GM23248 (cell line): ENCODE data around the gene IL2. TPM values are rescaled to one million over a fixed set of nuclear protein-coding genes. Genes with fewer than 3 reads are reported as not detected.

Experiments
- DNase-seq: peaks from one replicate; pipeline ENCODE4 v3.0.0-alpha.2; 2015
- H2AFZ ChIP-seq: fragments of 200-600 bp; sonication (generic); 2 replicates; pipeline ENCODE4 v1.6.1; 2016; ENCODE audit warnings: antibody characterized with exemption
- H3F3A ChIP-seq: fragments of 200-600 bp; sonication (generic); 2 replicates; pipeline ENCODE4 v1.6.1; 2016; ENCODE audit warnings: mild to moderate bottlenecking, antibody characterized with exemption, mixed run types; ENCODE audit not compliant: insufficient read depth
- H3K27ac ChIP-seq: fragments of 200-600 bp; sonication (generic); 2 replicates; pipeline ENCODE4 v1.5.1; 2016; ENCODE audit warnings: mild to moderate bottlenecking
- H3K27me3 ChIP-seq: fragments of 200-600 bp; sonication (generic); replicated peaks from 2 replicates; pipeline ENCODE4 v1.6.1; 2016; ENCODE audit warnings: mild to moderate bottlenecking; ENCODE audit not compliant: insufficient read depth
- H3K36me3 ChIP-seq: fragments of 200-600 bp; sonication (generic); 2 replicates; pipeline ENCODE4 v1.6.1; 2016; ENCODE audit warnings: low read depth, mild to moderate bottlenecking
- H3K4me1 ChIP-seq: fragments of 200-600 bp; sonication (generic); 2 replicates; pipeline ENCODE4 v1.6.1; 2016; ENCODE audit warnings: mild to moderate bottlenecking; ENCODE audit not compliant: insufficient read depth
- H3K4me2 ChIP-seq: fragments of 200-600 bp; sonication (generic); one replicate; pipeline ENCODE4 v1.6.1; 2016; ENCODE audit warnings: mild to moderate bottlenecking; ENCODE audit not compliant: unreplicated experiment
- H3K4me3 ChIP-seq: fragments of 200-600 bp; sonication (generic); 2 replicates; pipeline ENCODE4 v1.5.1; 2016; ENCODE audit warnings: mild to moderate bottlenecking
- H3K79me2 ChIP-seq: fragments of 200-600 bp; sonication (generic); 2 replicates; pipeline ENCODE4 v1.6.1; 2016; ENCODE audit warnings: mild to moderate bottlenecking; ENCODE audit not compliant: insufficient read depth
- H3K9ac ChIP-seq: fragments of 200-600 bp; sonication (generic); 2 replicates; pipeline ENCODE4 v1.6.1; 2016; ENCODE audit warnings: mild to moderate bottlenecking
- H3K9me2 ChIP-seq: fragments of 200-600 bp; sonication (generic); 2 replicates; pipeline ENCODE4 v1.6.1; 2016; ENCODE audit warnings: mixed run types, mild to moderate bottlenecking, moderate library complexity; ENCODE audit not compliant: insufficient read depth
- H3K9me3 ChIP-seq: fragments of 200-600 bp; sonication (generic); one replicate; pipeline ENCODE4 v1.6.1; 2017; ENCODE audit warnings: low read depth
- H4K20me1 ChIP-seq: fragments of 200-600 bp; sonication (generic); 2 replicates; pipeline ENCODE4 v1.6.0; 2016; ENCODE audit not compliant: insufficient read depth
- EZH2 ChIP-seq: fragments of 200-600 bp; sonication (generic); IDR thresholded peaks from 2 replicates; pipeline ENCODE4 v1.6.1; 2018; ENCODE audit warnings: antibody characterized with exemption, mild to moderate bottlenecking; ENCODE audit not compliant: insufficient read depth, poor library complexity, severe bottlenecking
- EZH2phosphoT487 ChIP-seq: fragments of 200-600 bp; sonication (generic); IDR thresholded peaks from 2 replicates; pipeline ENCODE4 v1.6.1; 2018; ENCODE audit warnings: antibody characterized with exemption, moderate library complexity, mild to moderate bottlenecking, low read depth; ENCODE audit not compliant: insufficient read depth
- WGBS, 2 experiments: methylation state at CpG; one replicate each; pipeline ENCODE4 v1.1.6; 2015 to 2017; ENCODE audit warnings: low lambda C conversion rate in 2 of 2, low coverage in 1 of 2; ENCODE audit errors: missing lambda C conversion rate in 2 of 2; 5-methylcytosine and 5-hydroxymethylcytosine counted together
- in situ Hi-C: fragments of 300-500 bp; cut with MboI; formaldehyde crosslinking; loops from 2 replicates; pipeline ENCODE4 v1.15.0; 2020
- polyA plus RNA-seq: library from polyadenylated mRNA; unstranded; fragments of >200 nt; fragmentation: Nextera tagmentation; extraction: Ambion mirVana; gene quantifications from 2 replicates; pipeline ENCODE4 v1.2.1, GENCODE V29; 2016
- total RNA-seq: library from RNA; depleted of rRNA; stranded (reverse); fragments of >200 nt; shearing (Covaris generic); gene quantifications from 2 replicates; pipeline ENCODE4 v1.2.3, GENCODE V29; 2014

The IL2 gene
- total and polyA plus RNA-seq, 2 experiments from 2014 or later: not detected

GRCh38 chr4:122476745-122477144 lies 20.2 kb upstream of the IL2 start:
- Histone ChIP-seq H3K4me3 (no peak overlapping the region), H3K36me3 (no peaks in the 10 kb centered on the region), H3K9me2 (no peaks in the 10 kb centered on the region), H3K27me3 (no peaks in the 10 kb centered on the region), H2AFZ (no peak overlapping the region), H3K9me3 (no peaks in the 10 kb centered on the region), H4K20me1 (no peaks in the 10 kb centered on the region), H3K79me2 (no peaks in the 10 kb centered on the region), H3K4me1 (peaks cover 19% of the 10 kb centered on the region), H3K9ac (no peak overlapping the region), H3K4me2 (no peak overlapping the region), H3F3A (peaks cover 6% of the 10 kb centered on the region; the same call in 1 of the 2 replicates), H3K27ac (no peak overlapping the region)
- WGBS, 2 experiments: 19 to 32% methylated on average over 1 of the region's 1 CpG
- no peak for DNase-seq
- TF ChIP-seq EZH2phosphoT487 (no peak), EZH2 (no peak)
- in situ Hi-C loops: no loop called here

- TF ChIP-seq EZH2phosphoT487 (no peak), EZH2 (no peak)
- Histone ChIP-seq H3K9ac (no peak overlapping the region), H2AFZ (no peak overlapping the region), H3F3A (no peaks in the 10 kb centered on the region), H3K4me3 (no peak overlapping the region), H3K36me3 (no peaks in the 10 kb centered on the region), H3K4me2 (no peak overlapping the region), H3K79me2 (no peaks in the 10 kb centered on the region), H3K9me3 (no peaks in the 10 kb centered on the region), H3K27me3 (no peaks in the 10 kb centered on the region), H3K9me2 (no peaks in the 10 kb centered on the region), H3K27ac (no peak overlapping the region), H3K4me1 (peaks cover 13% of the 10 kb centered on the region), H4K20me1 (no peaks in the 10 kb centered on the region)
- in situ Hi-C loops: no loop called here
- no peak for DNase-seq
- WGBS, 2 experiments: 8 to 9% methylated on average over 1 of the region's 1 CpG
Measured at GRCh38 chr4:122476126-122476525, 19.6 kb upstream of the IL2 start.

DNA sequence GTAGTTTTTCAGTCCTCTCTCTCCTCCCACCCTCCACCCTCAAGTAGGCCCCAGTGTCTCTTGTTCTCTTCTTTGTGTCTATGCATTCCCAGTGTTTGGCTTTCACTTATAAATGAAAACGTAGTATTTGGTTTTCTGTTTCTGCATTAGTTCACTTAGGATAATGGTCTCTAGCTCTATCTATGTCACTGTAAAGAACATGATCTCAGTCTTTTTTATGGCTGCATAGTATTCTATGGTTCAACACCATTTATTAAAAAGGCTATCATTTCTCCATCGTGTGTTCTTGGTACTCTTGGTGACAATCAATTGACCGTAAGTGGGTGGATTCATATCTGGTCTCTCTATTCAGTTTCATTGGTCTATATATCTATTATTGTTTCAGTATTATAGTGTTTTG lies 18.7 kb upstream of the IL2 start:
- 37 to 38% methylated on average over 3 of the region's 3 CpGs for WGBS, 2 experiments
- no peaks in the 10 kb centered on the region for H4K20me1 ChIP-seq
- no peak for DNase-seq
- no peak overlapping the region for H3K9ac ChIP-seq
- H3K4me3 ChIP-seq: no peak overlapping the region
- no peak overlapping the region for H3K4me2 ChIP-seq
- H3K79me2 ChIP-seq: no peaks in the 10 kb centered on the region
- in situ Hi-C loops: no loop called here
- H2AFZ ChIP-seq: no peak overlapping the region
- peaks cover 6% of the 10 kb centered on the region; the same call in 1 of the 2 replicates for H3K4me1 ChIP-seq
- H3K27ac ChIP-seq: no peak overlapping the region
- H3K27me3 ChIP-seq: no peaks in the 10 kb centered on the region
- H3K9me3 ChIP-seq: no peaks in the 10 kb centered on the region
- no peaks in the 10 kb centered on the region for H3F3A ChIP-seq
- TF ChIP-seq EZH2: no peak
- TF ChIP-seq EZH2phosphoT487: no peak
- no peaks in the 10 kb centered on the region for H3K36me3 ChIP-seq
- H3K9me2 ChIP-seq: no peaks in the 10 kb centered on the region

DNA sequence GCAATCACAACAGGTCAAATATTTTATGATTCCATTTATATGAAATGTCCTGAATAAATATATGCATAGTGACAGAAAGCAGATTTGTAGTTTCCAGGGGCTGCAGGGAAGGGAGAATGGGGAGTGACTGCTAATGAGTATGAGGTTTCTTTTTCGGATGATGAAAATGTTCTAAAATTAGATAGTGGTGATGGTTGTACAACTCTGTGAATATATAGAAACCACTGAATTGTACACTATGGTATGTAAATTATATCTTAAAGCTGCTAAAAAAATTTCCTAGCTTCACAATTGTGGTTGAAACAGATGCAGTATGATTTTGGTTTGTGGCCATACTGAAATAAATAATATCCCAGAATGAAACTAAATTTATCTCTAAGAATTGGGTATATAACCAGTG lies 12.9 kb upstream of the IL2 start:
- in situ Hi-C loops: no loop called here
- Histone ChIP-seq H4K20me1 (no peaks in the 10 kb centered on the region), H3K4me2 (no peak overlapping the region), H3K4me3 (no peak overlapping the region), H3K27me3 (no peaks in the 10 kb centered on the region), H3F3A (no peaks in the 10 kb centered on the region), H3K9ac (no peak overlapping the region), H3K9me3 (no peaks in the 10 kb centered on the region), H3K36me3 (no peaks in the 10 kb centered on the region), H2AFZ (no peak overlapping the region), H3K27ac (no peak overlapping the region), H3K4me1 (no peaks in the 10 kb centered on the region), H3K79me2 (no peaks in the 10 kb centered on the region), H3K9me2 (no peaks in the 10 kb centered on the region)
- no peak for TF ChIP-seq EZH2
- no peak for TF ChIP-seq EZH2phosphoT487
- DNase-seq: no peak
- 38 to 46% methylated on average over 1 of the region's 1 CpG for WGBS, 2 experiments

- no peak overlapping the region for H3K27ac ChIP-seq
- no peak for TF ChIP-seq EZH2
- no peak for TF ChIP-seq EZH2phosphoT487
Measured at GRCh38 chr4:122458625-122459024, 2.1 kb upstream of the IL2 start.

More at GRCh38 chr4:122458625-122459024, 2.1 kb upstream of the IL2 start:
- peaks cover 14% of the 10 kb centered on the region for H3K4me1 ChIP-seq
- in situ Hi-C loops: no loop called here
- no peaks in the 10 kb centered on the region for H3K79me2 ChIP-seq
- H3K4me2 ChIP-seq: peak overlapping the region; percentile 85
- no peaks in the 10 kb centered on the region for H3K9me3 ChIP-seq
- no peaks in the 10 kb centered on the region for H4K20me1 ChIP-seq
- no peaks in the 10 kb centered on the region for H3K9me2 ChIP-seq
- H3F3A ChIP-seq: peaks cover 8% of the 10 kb centered on the region; the same call in 1 of the 2 replicates
- peak; percentile 67 for DNase-seq
- peak overlapping the region; percentile 50 for H3K9ac ChIP-seq
- 12 to 14% methylated on average over 5 of the region's 5 CpGs for WGBS, 2 experiments
- H3K4me3 ChIP-seq: peak overlapping the region; percentile 66
- peak overlapping the region; percentile 86 for H2AFZ ChIP-seq
- H3K27me3 ChIP-seq: no peaks in the 10 kb centered on the region
- H3K36me3 ChIP-seq: no peaks in the 10 kb centered on the region
